ENCODE data around the gene CTDSP1. TPM values are rescaled to one million over a fixed set of nuclear protein-coding genes. Genes with fewer than 3 reads are reported as not detected.

Gene CTDSP1
- polyA plus RNA-seq, 4 donors, result 94.3 to 181 (median 127) TPM

GRCh38 chr2:218400167-218400929, 680 bp downstream of the CTDSP1 start:
- H3K36me3 ChIP-seq (ENCODE audit: control insufficient read depth in 3 of 3, insufficient read depth in 2 of 3, low read depth in 1 of 3, low read length in 3 of 3), result peaks cover 18 to 45% (median 31%) of the 10 kb centered on the region in 3 donors
- H3K27ac ChIP-seq (ENCODE audit: low read depth in 1 of 3, low read length in 2 of 3), result peak overlapping the region; percentile 91 to 98 (median 97)
- WGBS, 3 donors, result 0 to 1% (median 1%) methylated on average over 35 to 61 of the region's 63 CpGs
- H3K4me3 ChIP-seq (ENCODE audit: low read depth in 1 of 3, low read length in 3 of 3), result peak overlapping the region; percentile 94 to 100 (median 96)
- no peaks in the 10 kb centered on the region for H3K9me3 ChIP-seq (ENCODE audit: control insufficient read depth in 2 of 2, insufficient read depth in 1 of 2, low read depth in 1 of 2, low read length in 1 of 2)
- H3K4me1 ChIP-seq (ENCODE audit: control insufficient read depth in 3 of 3, insufficient read depth in 2 of 3, low read depth in 1 of 3, low read length in 2 of 3), result peaks cover 3 to 65% (median 3%) of the 10 kb centered on the region in 3 donors
- FAIRE-seq (no peak), DNase-seq (peak; percentile 61 to 69)
- H3K27me3 ChIP-seq (ENCODE audit: control insufficient read depth in 3 of 3, insufficient read depth in 3 of 3, low read length in 3 of 3), result no peaks in the 10 kb centered on the region

GRCh38 chr2:218400930-218401881, 1.5 kb downstream of the CTDSP1 start:
- H3K4me3 ChIP-seq (ENCODE audit: low read depth in 1 of 3, low read length in 3 of 3), result peak overlapping the region; percentile 94 to 100 (median 96)
- peaks cover 3 to 67% (median 5%) of the 10 kb centered on the region in 3 donors for H3K4me1 ChIP-seq (ENCODE audit: control insufficient read depth in 3 of 3, insufficient read depth in 2 of 3, low read depth in 1 of 3, low read length in 2 of 3)
- WGBS, 3 donors, result 20 to 29% (median 29%) methylated on average over 22 to 24 of the region's 24 CpGs
- peaks cover 18 to 51% (median 31%) of the 10 kb centered on the region in 3 donors for H3K36me3 ChIP-seq (ENCODE audit: control insufficient read depth in 3 of 3, insufficient read depth in 2 of 3, low read depth in 1 of 3, low read length in 3 of 3)
- FAIRE-seq, result no peak
- H3K27me3 ChIP-seq (ENCODE audit: control insufficient read depth in 3 of 3, insufficient read depth in 3 of 3, low read length in 3 of 3), result no peaks in the 10 kb centered on the region
- H3K9me3 ChIP-seq (ENCODE audit: control insufficient read depth in 2 of 2, insufficient read depth in 1 of 2, low read depth in 1 of 2, low read length in 1 of 2), result no peaks in the 10 kb centered on the region
- DNase-seq, result peak; percentile 74 to 76
- peak overlapping the region; percentile 89 to 98 (median 91) for H3K27ac ChIP-seq (ENCODE audit: low read depth in 1 of 3, low read length in 2 of 3)

GRCh38 chr2:218401890-218402289, 2.2 kb downstream of the CTDSP1 start:
- DNase-seq (no peak), FAIRE-seq (no peak)
- Histone ChIP-seq H3K36me3 (ENCODE audit: control insufficient read depth in 3 of 3, insufficient read depth in 2 of 3, low read depth in 1 of 3, low read length in 3 of 3) (peaks cover 18 to 51% (median 31%) of the 10 kb centered on the region in 3 donors), H3K4me1 (ENCODE audit: control insufficient read depth in 3 of 3, insufficient read depth in 2 of 3, low read depth in 1 of 3, low read length in 2 of 3) (peaks cover 3 to 71% (median 5%) of the 10 kb centered on the region in 3 donors), H3K9me3 (ENCODE audit: control insufficient read depth in 2 of 2, insufficient read depth in 1 of 2, low read depth in 1 of 2, low read length in 1 of 2) (no peaks in the 10 kb centered on the region), H3K27ac (ENCODE audit: low read depth in 1 of 3, low read length in 2 of 3) (peak overlapping the region; percentile 22 to 98 (median 42)), H3K27me3 (ENCODE audit: control insufficient read depth in 3 of 3, insufficient read depth in 3 of 3, low read length in 3 of 3) (no peaks in the 10 kb centered on the region), H3K4me3 (ENCODE audit: low read depth in 1 of 3, low read length in 3 of 3) (peak overlapping the region in 2 of 3 donors; percentile 94 to 96)
- WGBS, 3 donors, result 65 to 76% (median 71%) methylated on average over 9 of the region's 9 CpGs

GRCh38 chr2:218402491-218402901, 2.8 kb downstream of the CTDSP1 start:
- H3K9me3 ChIP-seq (ENCODE audit: control insufficient read depth in 2 of 2, insufficient read depth in 1 of 2, low read depth in 1 of 2, low read length in 1 of 2), result no peaks in the 10 kb centered on the region
- WGBS, 3 donors, result 68 to 79% (median 69%) methylated on average over 6 to 8 of the region's 8 CpGs

GRCh38 chr2:218402911-218403411, 3.3 kb downstream of the CTDSP1 start:
- Histone ChIP-seq H3K4me3 (ENCODE audit: low read depth in 1 of 3, low read length in 3 of 3) (peak overlapping the region in 1 of 3 donors; percentile 96), H3K27me3 (ENCODE audit: control insufficient read depth in 3 of 3, insufficient read depth in 3 of 3, low read length in 3 of 3) (no peaks in the 10 kb centered on the region), H3K9me3 (ENCODE audit: control insufficient read depth in 2 of 2, insufficient read depth in 1 of 2, low read depth in 1 of 2, low read length in 1 of 2) (no peaks in the 10 kb centered on the region), H3K4me1 (ENCODE audit: control insufficient read depth in 3 of 3, insufficient read depth in 2 of 3, low read depth in 1 of 3, low read length in 2 of 3) (peaks cover 3 to 71% (median 5%) of the 10 kb centered on the region in 3 donors), H3K36me3 (ENCODE audit: control insufficient read depth in 3 of 3, insufficient read depth in 2 of 3, low read depth in 1 of 3, low read length in 3 of 3) (peaks cover 18 to 51% (median 31%) of the 10 kb centered on the region in 3 donors), H3K27ac (ENCODE audit: low read depth in 1 of 3, low read length in 2 of 3) (peak overlapping the region in 1 of 3 donors; percentile 98)
- FAIRE-seq, result no peak
- WGBS, 3 donors, result 86 to 87% (median 86%) methylated on average over 23 to 26 of the region's 26 CpGs
- DNase-seq, result no peak

More at GRCh38 chr2:218402491-218402901, 2.8 kb downstream of the CTDSP1 start:
- DNase-seq (no peak), FAIRE-seq (no peak)
- H3K4me1 ChIP-seq (ENCODE audit: control insufficient read depth in 3 of 3, insufficient read depth in 2 of 3, low read depth in 1 of 3, low read length in 2 of 3), result peaks cover 3 to 71% (median 5%) of the 10 kb centered on the region in 3 donors
- peak overlapping the region in 2 of 3 donors; percentile 42 to 98 for H3K27ac ChIP-seq (ENCODE audit: low read depth in 1 of 3, low read length in 2 of 3)
- peaks cover 18 to 51% (median 31%) of the 10 kb centered on the region in 3 donors for H3K36me3 ChIP-seq (ENCODE audit: control insufficient read depth in 3 of 3, insufficient read depth in 2 of 3, low read depth in 1 of 3, low read length in 3 of 3)
- no peaks in the 10 kb centered on the region for H3K27me3 ChIP-seq (ENCODE audit: control insufficient read depth in 3 of 3, insufficient read depth in 3 of 3, low read length in 3 of 3)
- peak overlapping the region in 2 of 3 donors; percentile 94 to 96 for H3K4me3 ChIP-seq (ENCODE audit: low read depth in 1 of 3, low read length in 3 of 3)

- 74 to 84% (median 76%) methylated on average over 7 of the region's 7 CpGs for WGBS, 3 donors
- Histone ChIP-seq H3K4me3 (ENCODE audit: low read depth in 1 of 3, low read length in 3 of 3) (no peak overlapping the region), H3K4me1 (ENCODE audit: control insufficient read depth in 3 of 3, insufficient read depth in 2 of 3, low read depth in 1 of 3, low read length in 2 of 3) (peaks cover 3 to 67% (median 5%) of the 10 kb centered on the region in 3 donors), H3K36me3 (ENCODE audit: control insufficient read depth in 3 of 3, insufficient read depth in 2 of 3, low read depth in 1 of 3, low read length in 3 of 3) (peaks cover 18 to 51% (median 31%) of the 10 kb centered on the region in 3 donors), H3K27me3 (ENCODE audit: control insufficient read depth in 3 of 3, insufficient read depth in 3 of 3, low read length in 3 of 3) (no peaks in the 10 kb centered on the region), H3K9me3 (ENCODE audit: control insufficient read depth in 2 of 2, insufficient read depth in 1 of 2, low read depth in 1 of 2, low read length in 1 of 2) (no peaks in the 10 kb centered on the region), H3K27ac (ENCODE audit: low read depth in 1 of 3, low read length in 2 of 3) (peak overlapping the region in 2 of 3 donors; percentile 8 to 94)
- no peak for DNase-seq
- FAIRE-seq, result no peak
Observed at GRCh38 chr2:218403810-218404209, 4.1 kb downstream of the CTDSP1 start.

GRCh38 chr2:218404351-218405085, 4.8 kb downstream of the CTDSP1 start:
- Histone ChIP-seq H3K4me3 (ENCODE audit: low read depth in 1 of 3, low read length in 3 of 3) (peak overlapping the region in 1 of 3 donors; percentile 26), H3K36me3 (ENCODE audit: control insufficient read depth in 3 of 3, insufficient read depth in 2 of 3, low read depth in 1 of 3, low read length in 3 of 3) (peaks cover 18 to 51% (median 31%) of the 10 kb centered on the region in 3 donors), H3K4me1 (ENCODE audit: control insufficient read depth in 3 of 3, insufficient read depth in 2 of 3, low read depth in 1 of 3, low read length in 2 of 3) (peaks cover 3 to 62% (median 5%) of the 10 kb centered on the region in 3 donors), H3K27ac (ENCODE audit: low read depth in 1 of 3, low read length in 2 of 3) (peak overlapping the region; percentile 91 to 94 (median 91)), H3K9me3 (ENCODE audit: control insufficient read depth in 2 of 2, insufficient read depth in 1 of 2, low read depth in 1 of 2, low read length in 1 of 2) (no peaks in the 10 kb centered on the region), H3K27me3 (ENCODE audit: control insufficient read depth in 3 of 3, insufficient read depth in 3 of 3, low read length in 3 of 3) (no peaks in the 10 kb centered on the region)
- peak in 1 of 2 donors; percentile 82 for DNase-seq
- FAIRE-seq, result no peak
- WGBS, 3 donors, result 65 to 74% (median 73%) methylated on average over 15 to 16 of the region's 16 CpGs

Measured in small intestine (tissue), 7 donors.